Kidney (tissue), 14 donors: Measurements from ENCODE around the gene LARGE2. TPM values are rescaled to one million over a fixed set of nuclear protein-coding genes. Genes with fewer than 3 reads are reported as not detected.

Experiments used
- DNase-seq, 5 donors: peaks; one replicate each; pipeline ENCODE4 v3.0.0-alpha.2; 2013 to 2020
- FAIRE-seq: peaks from 2 replicates; lab custom pipeline; 2012; peaks lifted over from hg19 to GRCh38; lab: Jason Lieb, UNC
- H3K27ac ChIP-seq, 2 donors: one replicate each; pipeline ENCODE4 v1.7.0; 2013; ENCODE audit warnings: low read depth in 2 of 2, low read length in 2 of 2, inconsistent platforms in 1 of 2
- H3K27me3 ChIP-seq: one replicate; pipeline ENCODE4 v1.7.1; 2013; ENCODE audit warnings: low read length, inconsistent platforms; ENCODE audit not compliant: control insufficient read depth, insufficient read depth
- H3K36me3 ChIP-seq, 3 donors: one replicate each; pipeline versions ENCODE4 v1.7.0 to v1.7.1; 2013; ENCODE audit warnings: low read length in 3 of 3, control low read depth in 1 of 3, inconsistent platforms in 1 of 3; ENCODE audit not compliant: insufficient read depth in 3 of 3, control insufficient read depth in 2 of 3
- H3K4me1 ChIP-seq, 3 donors: one replicate each; pipeline versions ENCODE4 v1.7.0 to v1.7.1; 2013; ENCODE audit warnings: low read length in 3 of 3, inconsistent platforms in 1 of 3, low read depth in 1 of 3; ENCODE audit not compliant: control insufficient read depth in 2 of 3, insufficient read depth in 2 of 3
- H3K4me3 ChIP-seq, 3 donors: one replicate each; pipeline versions ENCODE4 v1.7.0 to v1.8.1; 2013; ENCODE audit warnings: low read length in 3 of 3, control low read depth in 1 of 3, inconsistent platforms in 1 of 3
- H3K9ac ChIP-seq, 3 donors: one replicate each; pipeline versions ENCODE4 v1.7.0 to v1.7.1; 2013; ENCODE audit warnings: low read length in 3 of 3, control low read depth in 1 of 3, inconsistent platforms in 1 of 3
- H3K9me3 ChIP-seq, 3 donors: one replicate each; pipeline versions ENCODE4 v1.7.0 to v1.7.1; 2013; ENCODE audit warnings: low read length in 3 of 3, control low read depth in 1 of 3, inconsistent platforms in 1 of 3; ENCODE audit not compliant: control insufficient read depth in 2 of 3, insufficient read depth in 1 of 3
- intact Hi-C: fragments of 100-400 bp; cut with DNase I; formaldehyde crosslinking; loops from one replicate; pipeline ENCODE4 v1.11.1; 2022
- polyA plus RNA-seq: library from polyadenylated mRNA; stranded (reverse); fragments of 350-450 nt; fragmentation: Illumina TruSeq; extraction: RNeasy Lipid Tissue Mini Kit (QIAGEN cat#74804); gene quantifications from one replicate; pipeline ENCODE4 v1.2.3, GENCODE V29; 2014; ENCODE audit warnings: low read depth, low replicate concordance; ENCODE audit not compliant: insufficient read depth
- total RNA-seq: library from RNA; stranded (reverse); fragmentation: NEBNext Ultra II Directional; extraction: Animal tissue kit (Norgen Biotek cat#: 25700); gene quantifications from one replicate; pipeline ENCODE4 v1.2.1, GENCODE V29; 2021
- TF ChIP-seq, protein P1 (sequence below): IDR thresholded peaks from 3 replicates; pipeline ENCODE4 v1.5.1; 2012; ENCODE audit warnings: mild to moderate bottlenecking, moderate library complexity, borderline replicate concordance; ENCODE audit not compliant: insufficient read depth; ENCODE audit errors: extremely low read depth
- donor health status: control.
- donor health status: control.
- donor health status: control.
- donor health status: control.
- donor health status: control.
- donor health status: DM: yes; HTN: yes; CAD: no.
- donor health status: Normal renal cell carcinoma (clear cell type).

The LARGE2 gene
- total and polyA plus RNA-seq, 2 donors from 2014 or later, result 13.1 to 29.8 TPM

DNA sequence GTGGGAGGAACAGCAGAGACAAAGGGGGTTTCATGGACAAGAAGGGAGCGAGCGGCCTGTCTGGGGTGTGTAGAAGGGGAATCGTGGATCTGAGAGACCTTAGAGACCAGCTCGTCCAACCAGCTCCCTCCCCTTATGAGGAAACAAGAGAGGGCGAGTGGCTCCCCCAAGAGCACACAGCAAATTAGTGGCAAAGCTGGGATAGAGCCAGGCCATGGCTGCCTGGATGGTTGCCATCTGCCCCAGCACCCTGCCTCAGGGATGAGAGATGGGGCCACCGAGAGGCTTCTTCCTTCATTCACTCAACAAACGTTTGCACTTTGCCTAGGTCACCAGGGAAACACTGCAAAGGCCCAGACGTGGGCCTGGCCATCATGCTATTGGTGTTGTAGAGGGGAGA lies 32.9 kb upstream of the LARGE2 start:
- TF ChIP-seq, protein P1, sequence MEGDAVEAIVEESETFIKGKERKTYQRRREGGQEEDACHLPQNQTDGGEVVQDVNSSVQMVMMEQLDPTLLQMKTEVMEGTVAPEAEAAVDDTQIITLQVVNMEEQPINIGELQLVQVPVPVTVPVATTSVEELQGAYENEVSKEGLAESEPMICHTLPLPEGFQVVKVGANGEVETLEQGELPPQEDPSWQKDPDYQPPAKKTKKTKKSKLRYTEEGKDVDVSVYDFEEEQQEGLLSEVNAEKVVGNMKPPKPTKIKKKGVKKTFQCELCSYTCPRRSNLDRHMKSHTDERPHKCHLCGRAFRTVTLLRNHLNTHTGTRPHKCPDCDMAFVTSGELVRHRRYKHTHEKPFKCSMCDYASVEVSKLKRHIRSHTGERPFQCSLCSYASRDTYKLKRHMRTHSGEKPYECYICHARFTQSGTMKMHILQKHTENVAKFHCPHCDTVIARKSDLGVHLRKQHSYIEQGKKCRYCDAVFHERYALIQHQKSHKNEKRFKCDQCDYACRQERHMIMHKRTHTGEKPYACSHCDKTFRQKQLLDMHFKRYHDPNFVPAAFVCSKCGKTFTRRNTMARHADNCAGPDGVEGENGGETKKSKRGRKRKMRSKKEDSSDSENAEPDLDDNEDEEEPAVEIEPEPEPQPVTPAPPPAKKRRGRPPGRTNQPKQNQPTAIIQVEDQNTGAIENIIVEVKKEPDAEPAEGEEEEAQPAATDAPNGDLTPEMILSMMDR, result no peak
- Histone ChIP-seq H3K9me3 (no peaks in the 10 kb centered on the region), H3K36me3 (no peaks in the 10 kb centered on the region), H3K4me3 (no peak overlapping the region), H3K27ac (no peak overlapping the region), H3K27me3 (no peaks in the 10 kb centered on the region), H3K4me1 (peaks cover 0 to 2% (median 0%) of the 10 kb centered on the region in 3 donors), H3K9ac (no peak overlapping the region)
- no peak for FAIRE-seq
- DNase-seq, result no peak
- intact Hi-C loops, result no loop called here

DNA sequence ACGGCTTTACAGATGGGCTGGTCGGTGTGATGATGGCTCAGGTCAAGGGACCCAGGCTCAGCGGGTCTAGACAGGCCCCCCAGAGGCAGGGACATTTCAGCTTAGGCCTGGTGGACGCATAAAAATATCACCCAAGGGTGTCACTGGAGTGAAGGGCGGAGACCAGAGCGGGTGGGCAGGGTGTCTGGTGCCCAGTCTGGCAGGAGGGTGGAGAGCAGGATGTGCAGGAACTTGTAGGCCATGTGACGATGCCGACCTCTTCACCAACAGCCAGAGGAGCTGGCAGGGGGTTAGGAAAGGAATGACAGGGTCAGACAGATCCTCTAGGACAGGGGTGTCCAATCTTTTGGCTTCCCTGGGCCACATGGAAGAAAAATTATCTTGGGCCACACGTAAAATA lies 32.5 kb upstream of the LARGE2 start:
- H3K9me3 ChIP-seq, result no peaks in the 10 kb centered on the region
- H3K27ac ChIP-seq, result no peak overlapping the region
- H3K4me3 ChIP-seq, result no peak overlapping the region
- no peaks in the 10 kb centered on the region for H3K27me3 ChIP-seq
- DNase-seq (peak in 1 of 5 donors; percentile 53), FAIRE-seq (no peak)
- no peaks in the 10 kb centered on the region for H3K36me3 ChIP-seq
- H3K9ac ChIP-seq, result no peak overlapping the region
- TF ChIP-seq, protein P1, result no peak
- peaks cover 0 to 2% (median 0%) of the 10 kb centered on the region in 3 donors for H3K4me1 ChIP-seq
- intact Hi-C loops, result no loop called here

DNA sequence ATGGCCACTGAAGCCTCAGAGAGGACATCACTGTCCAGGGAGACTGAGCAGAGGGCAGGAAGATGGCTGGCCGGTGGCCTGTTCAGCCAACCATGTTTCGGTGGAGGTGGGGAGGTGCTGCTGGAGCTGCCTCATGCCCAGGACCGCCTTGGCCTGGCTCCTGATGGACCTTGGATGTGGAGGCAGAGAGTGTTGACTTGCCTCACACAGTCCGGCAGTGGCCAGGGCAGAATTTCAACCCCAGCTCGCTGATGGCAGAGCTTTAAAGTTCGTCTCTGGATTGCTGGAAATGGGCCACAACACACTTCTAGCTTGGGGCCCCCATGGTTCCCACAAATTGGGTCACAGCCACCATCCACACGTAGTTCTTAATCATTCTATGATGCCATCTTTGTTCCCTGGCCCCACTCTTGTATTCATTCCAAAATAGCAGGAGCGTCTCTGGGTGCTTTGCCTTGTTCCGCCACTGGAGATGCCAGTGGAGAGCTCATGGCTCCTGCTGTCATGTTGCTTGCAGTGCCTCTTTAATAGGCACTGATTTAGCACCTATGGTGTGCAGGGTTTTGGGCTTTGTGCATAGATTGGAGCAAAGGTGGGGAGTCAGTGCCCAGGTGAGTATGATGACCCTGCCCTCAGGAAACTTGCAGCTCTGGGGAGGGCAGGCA lies 31.4 kb upstream of the LARGE2 start:
- Histone ChIP-seq H3K4me3 (no peak overlapping the region), H3K9ac (no peak overlapping the region), H3K27ac (no peak overlapping the region), H3K4me1 (peaks cover 0 to 2% (median 0%) of the 10 kb centered on the region in 3 donors), H3K9me3 (no peaks in the 10 kb centered on the region), H3K36me3 (no peaks in the 10 kb centered on the region), H3K27me3 (no peaks in the 10 kb centered on the region)
- intact Hi-C loops, result no loop called here
- TF ChIP-seq, protein P1, result no peak
- peak in 1 of 5 donors; percentile 32 for DNase-seq
- no peak for FAIRE-seq
